GM19043 (cell line): ENCODE measurements around the gene PCNA.
A peak's percentile ranks its signal among the peaks of the same experiment; 100 is the strongest.

Experiments
- ATAC-seq: cut with Tn5 transposase; IDR thresholded peaks from one replicate; pipeline ENCODE4 v1.9.1; 2021; ENCODE audit warnings: low read depth; ENCODE audit not compliant: unreplicated experiment

Gene PCNA

GRCh38 chr20:5145365-5146098 is 25.8 kb upstream of the PCNA start:
- ATAC-seq: peak; percentile 45

GRCh38 chr20:5143851-5144250 is 24.1 kb upstream of the PCNA start:
- ATAC-seq: no peak

GRCh38 chr20:5141615-5142014 is 21.9 kb upstream of the PCNA start:
- no peak for ATAC-seq

GRCh38 chr20:5140195-5140594 is 20.4 kb upstream of the PCNA start:
- no peak for ATAC-seq

GRCh38 chr20:5136096-5136495 is 16.3 kb upstream of the PCNA start:
- no peak for ATAC-seq

GRCh38 chr20:5135363-5136012 is 15.7 kb upstream of the PCNA start:
- no peak for ATAC-seq

GRCh38 chr20:5133998-5134397 is 14.2 kb upstream of the PCNA start:
- ATAC-seq: no peak

GRCh38 chr20:5131502-5131901 is 11.7 kb upstream of the PCNA start:
- no peak for ATAC-seq

GRCh38 chr20:5128886-5129285 is 9.1 kb upstream of the PCNA start:
- no peak for ATAC-seq

GRCh38 chr20:5127859-5128424 is 8.2 kb upstream of the PCNA start:
- no peak for ATAC-seq

- peak; percentile 33 for ATAC-seq
Measured at GRCh38 chr20:5127204-5127858, 7.6 kb upstream of the PCNA start.

GRCh38 chr20:5126512-5127203 is 6.9 kb upstream of the PCNA start, which contains the start of gene CDS2:
TSS of gene CDS2 (plus strand) at chr20:5127008. CDS start at chr20:5127093, 85 bp downstream.
- ATAC-seq: peak; percentile 83

- no peak for ATAC-seq
Measured at GRCh38 chr20:5122873-5123260, 3.1 kb upstream of the PCNA start.

- ATAC-seq: no peak
Measured at GRCh38 chr20:5120185-5120476, 373 bp upstream of the PCNA start.

- no peak for ATAC-seq
Measured at GRCh38 chr20:5119143-5119434, 669 bp downstream of the PCNA start.

- ATAC-seq: no peak
Measured at GRCh38 chr20:5118220-5119142, 1.3 kb downstream of the PCNA start.

- ATAC-seq: no peak
Measured at GRCh38 chr20:5116875-5117274, 2.9 kb downstream of the PCNA start.

GRCh38 chr20:5114403-5114802 is 5.4 kb downstream of the PCNA start:
- ATAC-seq: no peak

- no peak for ATAC-seq
Measured at GRCh38 chr20:5113615-5113986, 6.2 kb downstream of the PCNA start.

- no peak for ATAC-seq
Measured at GRCh38 chr20:5109276-5109675, 10.5 kb downstream of the PCNA start.
